ENCODE data around the gene PCDHAC1.

DNA sequence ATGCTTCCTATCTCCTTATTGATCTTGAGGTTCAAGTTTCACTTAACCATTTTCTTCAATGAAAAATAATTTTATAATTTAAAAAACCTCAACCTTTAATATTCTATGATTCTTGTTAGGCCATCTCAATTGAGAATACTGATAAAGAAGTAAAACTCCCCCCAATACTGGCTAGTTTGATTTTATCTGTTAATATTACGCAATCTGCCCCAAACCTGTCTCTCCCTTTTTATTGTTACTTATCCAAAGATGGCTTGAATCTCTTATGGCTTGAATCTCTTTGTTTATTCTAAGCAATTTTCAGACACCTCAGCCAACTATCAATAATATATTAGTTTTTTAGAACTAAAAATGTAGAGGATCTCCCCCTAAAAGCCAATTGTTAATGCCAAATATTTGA, 36.1 kb downstream of the PCDHAC1 start:
- TF ChIP-seq POLR2A (IDR thresholded peaks at IDR 0.05; ENCODE audit: borderline replicate concordance, extremely low read depth, insufficient read depth, insufficient read length) (no peak), RAD21 (IDR thresholded peaks at IDR 0.05; ENCODE audit: low read depth) (no peak), EGR1 (IDR thresholded peaks at IDR 0.05; ENCODE audit: low read depth) (no peak), SRF (IDR thresholded peaks at IDR 0.05; ENCODE audit: low read depth) (no peak), FOSL1 (IDR thresholded peaks at IDR 0.05; ENCODE audit: low read depth) (no peak)
- TF ChIP-seq, protein P1, sequence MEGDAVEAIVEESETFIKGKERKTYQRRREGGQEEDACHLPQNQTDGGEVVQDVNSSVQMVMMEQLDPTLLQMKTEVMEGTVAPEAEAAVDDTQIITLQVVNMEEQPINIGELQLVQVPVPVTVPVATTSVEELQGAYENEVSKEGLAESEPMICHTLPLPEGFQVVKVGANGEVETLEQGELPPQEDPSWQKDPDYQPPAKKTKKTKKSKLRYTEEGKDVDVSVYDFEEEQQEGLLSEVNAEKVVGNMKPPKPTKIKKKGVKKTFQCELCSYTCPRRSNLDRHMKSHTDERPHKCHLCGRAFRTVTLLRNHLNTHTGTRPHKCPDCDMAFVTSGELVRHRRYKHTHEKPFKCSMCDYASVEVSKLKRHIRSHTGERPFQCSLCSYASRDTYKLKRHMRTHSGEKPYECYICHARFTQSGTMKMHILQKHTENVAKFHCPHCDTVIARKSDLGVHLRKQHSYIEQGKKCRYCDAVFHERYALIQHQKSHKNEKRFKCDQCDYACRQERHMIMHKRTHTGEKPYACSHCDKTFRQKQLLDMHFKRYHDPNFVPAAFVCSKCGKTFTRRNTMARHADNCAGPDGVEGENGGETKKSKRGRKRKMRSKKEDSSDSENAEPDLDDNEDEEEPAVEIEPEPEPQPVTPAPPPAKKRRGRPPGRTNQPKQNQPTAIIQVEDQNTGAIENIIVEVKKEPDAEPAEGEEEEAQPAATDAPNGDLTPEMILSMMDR (IDR thresholded peaks at IDR 0.05 in 2 of 3, conservative IDR thresholded peaks at IDR 0.05 in 1 of 3; ENCODE audit: borderline replicate concordance in 1 of 3, insufficient read depth in 1 of 3, low read depth in 2 of 3, low read length in 2 of 3), result no peak
